HTR-8/SVneo (cell line): ENCODE measurements around the gene TMUB2.
A peak's percentile ranks its signal among the peaks of the same experiment; 100 is the strongest.

Experiments
- DNase-seq: peaks from one replicate; pipeline ENCODE4 v3.0.0; 2011; ENCODE audit warnings: low spot score, mixed read lengths; ENCODE audit not compliant: insufficient read length
- FAIRE-seq: peaks from 2 replicates; lab custom pipeline; 2011; peaks lifted over from hg19 to GRCh38; lab: Jason Lieb, UNC

TMUB2 gene

GRCh38 chr17:44176257-44176656, 10.5 kb upstream of the TMUB2 start:
- DNase-seq (no peak), FAIRE-seq (no peak)

GRCh38 chr17:44176671-44177501, 9.9 kb upstream of the TMUB2 start:
- no peak for FAIRE-seq

GRCh38 chr17:44177640-44178039, 9.1 kb upstream of the TMUB2 start:
- DNase-seq (no peak), FAIRE-seq (no peak)

More at GRCh38 chr17:44176671-44177501, 9.9 kb upstream of the TMUB2 start:
- DNase-seq, result no peak

GRCh38 chr17:44178133-44178532, 8.6 kb upstream of the TMUB2 start:
- FAIRE-seq, result no peak
- no peak for DNase-seq

DNA sequence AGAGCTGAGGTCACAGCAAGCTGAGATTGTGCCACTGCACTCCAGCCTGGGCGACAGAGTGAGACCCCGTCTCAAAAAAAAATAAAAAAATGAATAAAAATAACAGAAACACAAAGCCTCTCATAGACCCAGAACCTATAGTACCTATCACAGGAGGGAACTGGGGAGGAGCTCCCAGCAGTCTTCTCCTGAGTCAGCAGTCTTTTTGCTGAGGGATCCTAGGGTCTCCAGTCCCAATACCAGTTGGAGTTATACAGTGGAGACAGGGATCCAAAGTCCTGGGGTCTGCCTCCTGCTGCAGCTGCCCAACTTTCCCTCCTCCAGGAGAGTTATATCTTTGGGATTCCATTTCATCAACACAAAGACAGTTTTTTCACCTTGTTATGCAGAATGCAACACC, 3.7 kb upstream of the TMUB2 start:
- DNase-seq (no peak), FAIRE-seq (no peak)

DNA sequence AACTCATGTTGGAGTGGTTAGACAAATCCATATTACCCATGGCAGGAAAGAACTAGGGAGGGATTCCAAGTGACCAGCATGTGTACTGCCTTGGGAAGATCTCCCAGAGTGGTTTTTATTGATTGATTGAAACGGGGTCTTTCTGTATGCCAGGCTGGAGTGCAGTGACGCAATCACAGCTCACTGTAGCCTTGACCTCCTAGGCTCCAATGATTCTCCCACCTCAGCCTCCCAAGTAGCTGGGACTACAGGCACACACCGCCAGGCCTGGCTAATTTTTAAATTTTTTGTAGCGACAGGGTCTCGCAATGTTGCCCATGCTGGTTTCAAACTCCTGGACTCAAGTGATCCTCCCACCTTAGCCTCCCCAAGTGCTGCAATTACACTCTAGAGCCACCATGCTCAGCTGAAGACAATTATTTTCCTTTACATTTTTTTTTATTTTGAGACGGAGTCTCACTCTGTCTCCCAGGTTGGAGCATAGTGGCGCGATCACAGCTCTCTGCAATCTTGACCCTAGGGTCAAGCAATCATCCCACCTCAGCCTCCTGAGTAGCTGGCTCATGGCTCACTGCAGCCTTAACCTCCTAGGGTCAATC, 2.5 kb upstream of the TMUB2 start:
- FAIRE-seq (no peak), DNase-seq (no peak)

DNA sequence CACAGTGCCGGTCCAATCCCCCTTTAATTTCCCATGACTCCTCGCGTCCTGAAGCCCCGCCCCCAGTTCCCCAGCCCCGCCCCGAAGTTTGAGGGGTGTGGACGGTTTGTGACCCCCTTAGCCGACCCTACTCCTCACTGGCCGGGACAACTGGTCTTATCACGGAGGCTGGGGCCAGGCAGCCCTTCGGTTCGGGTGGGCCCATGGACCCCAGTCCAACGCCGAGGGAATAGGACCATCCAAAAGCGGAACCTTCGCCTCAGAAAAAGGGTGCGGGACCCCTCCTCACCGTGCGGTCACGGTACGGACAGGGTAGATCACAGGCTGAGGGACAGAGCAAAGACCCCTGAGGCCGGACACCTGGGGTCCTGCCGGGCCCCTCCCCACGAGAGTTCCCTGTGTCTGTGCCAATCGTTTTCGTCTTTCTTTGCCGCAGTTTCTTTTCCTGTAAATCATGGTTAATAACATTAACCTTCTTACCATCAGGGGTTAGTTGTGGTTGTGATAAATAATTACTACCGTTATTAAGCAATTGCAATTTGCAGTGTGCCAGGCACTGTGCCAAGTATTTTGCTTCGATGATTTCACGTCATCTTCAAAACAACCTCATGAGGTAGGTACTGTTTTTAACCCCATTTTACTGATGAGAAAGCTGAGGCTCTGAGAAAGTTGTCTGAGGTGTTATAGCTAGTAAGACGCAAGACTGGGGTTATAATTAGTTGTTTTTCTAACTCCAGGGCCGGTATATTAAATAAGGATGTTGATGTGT, 543 bp downstream of the TMUB2 start:
- peak; percentile 90 for FAIRE-seq
- DNase-seq, result peak; percentile 84

- no peak for DNase-seq
- peak; percentile 13 for FAIRE-seq
Measured at GRCh38 chr17:44188576-44189403, 2.0 kb downstream of the TMUB2 start.

DNA sequence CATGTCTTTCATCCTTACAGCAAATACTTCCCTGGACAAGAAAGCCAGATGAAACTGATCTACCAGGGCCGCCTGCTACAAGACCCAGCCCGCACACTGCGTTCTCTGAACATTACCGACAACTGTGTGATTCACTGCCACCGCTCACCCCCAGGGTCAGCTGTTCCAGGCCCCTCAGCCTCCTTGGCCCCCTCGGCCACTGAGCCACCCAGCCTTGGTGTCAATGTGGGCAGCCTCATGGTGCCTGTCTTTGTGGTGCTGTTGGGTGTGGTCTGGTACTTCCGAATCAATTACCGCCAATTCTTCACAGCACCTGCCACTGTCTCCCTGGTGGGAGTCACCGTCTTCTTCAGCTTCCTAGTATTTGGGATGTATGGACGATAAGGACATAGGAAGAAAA, 3.7 kb downstream of the TMUB2 start:
- no peak for FAIRE-seq
- no peak for DNase-seq

GRCh38 chr17:44191369-44191768, 4.6 kb downstream of the TMUB2 start:
- FAIRE-seq (no peak), DNase-seq (no peak)

- DNase-seq, result no peak
- FAIRE-seq, result no peak
Measured at GRCh38 chr17:44191941-44192496, 5.2 kb downstream of the TMUB2 start.

DNA sequence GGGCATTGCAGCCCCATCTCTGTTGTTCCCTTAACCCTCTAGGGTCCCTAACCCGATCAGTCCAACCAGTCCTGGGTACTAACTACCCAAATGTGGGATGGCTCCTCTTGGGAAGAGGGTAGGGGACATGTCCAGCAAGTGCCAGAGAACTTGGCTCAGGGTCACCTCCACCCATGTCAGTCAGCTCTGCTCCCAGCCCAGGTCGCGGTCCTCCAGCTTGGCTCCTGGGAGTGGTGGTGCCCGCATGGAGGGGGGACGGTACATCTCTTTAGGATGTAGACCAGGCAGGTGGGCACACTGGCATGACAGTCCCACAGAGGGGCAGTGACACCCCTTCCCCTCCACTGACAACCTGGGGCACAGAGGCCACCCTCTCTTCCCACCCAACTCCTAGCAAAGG, 6.0 kb downstream of the TMUB2 start:
- peak; percentile 81 for FAIRE-seq

DNA sequence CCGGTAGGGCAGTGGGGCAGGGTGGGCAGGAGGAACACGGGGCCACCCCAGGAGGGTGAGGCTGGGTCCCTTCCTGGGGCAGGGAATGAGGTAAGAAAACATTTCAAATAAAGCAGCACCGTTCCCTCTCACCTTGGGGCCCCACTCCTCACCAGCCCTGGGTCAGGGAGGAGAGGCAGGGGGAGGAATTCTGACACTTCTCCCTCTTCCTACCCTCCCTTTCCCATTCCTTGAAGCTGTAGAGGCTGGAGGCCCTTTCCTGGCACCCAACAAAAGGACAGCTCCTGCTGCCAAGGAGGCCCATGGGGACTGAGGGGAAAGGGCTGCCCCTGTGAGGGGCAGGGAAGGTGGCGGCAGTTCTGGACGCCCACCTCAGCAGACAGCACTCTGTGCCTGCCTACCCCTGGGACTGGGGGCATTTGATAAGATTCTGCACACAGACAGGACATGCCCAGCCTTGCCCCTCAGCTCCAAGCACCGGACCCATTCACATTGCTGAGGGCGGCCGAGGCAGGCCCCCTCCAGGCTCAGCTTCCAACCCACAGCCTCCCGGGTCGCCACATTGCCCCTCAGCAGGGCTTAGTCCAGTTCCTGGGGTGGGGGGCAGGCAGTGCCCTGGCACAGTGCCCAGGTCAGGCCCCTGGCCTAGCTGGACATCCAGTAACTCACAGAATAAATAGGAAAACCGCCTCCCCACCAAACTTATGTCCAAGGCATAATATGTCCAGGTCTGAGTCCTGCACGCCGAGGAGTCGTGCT, 6.7 kb downstream of the TMUB2 start:
- FAIRE-seq (no peak), DNase-seq (no peak)

More for the DNA sequence above, 6.0 kb downstream of the TMUB2 start:
- no peak for DNase-seq

- no peak for DNase-seq
- FAIRE-seq, result peak; percentile 36
Measured at GRCh38 chr17:44197107-44197506, 10.3 kb downstream of the TMUB2 start.

DNA sequence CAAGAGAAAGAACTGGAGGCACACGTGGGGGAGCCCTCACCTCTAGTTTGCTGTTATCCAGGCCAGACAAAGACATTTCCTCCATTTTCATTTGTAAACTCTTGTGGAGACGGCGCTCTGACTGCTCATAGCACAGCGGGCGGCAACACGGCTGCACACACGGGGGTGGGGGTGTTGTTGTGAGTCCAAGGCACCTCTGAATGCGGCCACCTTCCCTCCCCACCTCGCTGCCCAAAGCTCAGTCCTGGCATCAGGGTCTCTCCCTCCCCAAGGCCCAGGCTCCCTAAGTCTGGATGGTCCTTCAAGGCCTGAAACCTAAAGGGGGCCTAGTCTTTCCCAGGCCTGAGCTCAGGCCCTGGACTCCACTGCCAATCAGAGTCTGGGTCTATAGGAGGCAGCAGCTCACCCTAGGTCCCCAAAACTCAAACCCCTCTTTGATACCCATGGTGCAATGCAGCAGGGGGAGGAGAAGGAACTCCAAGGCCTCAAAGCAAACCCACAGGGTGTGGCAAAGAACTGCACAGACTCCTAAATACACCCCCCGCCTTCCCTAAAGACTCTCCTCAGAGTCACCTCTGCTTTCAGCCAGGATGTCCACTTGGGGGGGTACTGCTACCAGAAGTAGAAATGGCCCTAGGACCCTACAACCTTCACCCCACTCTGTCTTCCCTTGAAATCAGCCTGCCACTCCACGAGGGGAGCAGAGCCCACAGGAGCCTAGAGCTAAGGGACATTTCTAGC, 11.4 kb downstream of the TMUB2 start:
- DNase-seq, result peak; percentile 65
- FAIRE-seq, result peak; percentile 54

GRCh38 chr17:44198721-44199552, 12.2 kb downstream of the TMUB2 start:
- no peak for FAIRE-seq
- DNase-seq, result peak; percentile 79
